Vagina (tissue), 2 donors: ENCODE results near the gene DNAJB8. TPM values are rescaled to one million over a fixed set of nuclear protein-coding genes. Genes with fewer than 3 reads are reported as not detected.

ENCODE experiments used
- DNase-seq, 2 donors: peaks; one replicate each; pipeline ENCODE4 v3.0.0-alpha.2; 2017; ENCODE audit errors: extremely low spot score in 2 of 2
- H3K27ac ChIP-seq: fragments of 200-600 bp; sonication (generic); one replicate; pipeline ENCODE4 v1.5.1; 2019
- H3K27me3 ChIP-seq: fragments of 200-600 bp; sonication (generic); one replicate; pipeline ENCODE4 v1.5.1; 2019
- H3K36me3 ChIP-seq, 2 donors: fragments of 200-600 bp; sonication (generic); one replicate each; pipeline ENCODE4 v1.5.1; 2017 to 2019
- H3K4me1 ChIP-seq: fragments of 200-600 bp; sonication (generic); one replicate; pipeline ENCODE4 v1.5.1; 2019
- H3K4me3 ChIP-seq, 2 donors: fragments of 200-600 bp; sonication (generic); 1 replicate in 1 of 2; 2 replicates in 1 of 2; pipeline ENCODE4 v1.5.1; 2016 to 2019
- H3K9me3 ChIP-seq: fragments of 200-600 bp; sonication (generic); one replicate; pipeline ENCODE4 v1.5.1; 2019
- POLR2A ChIP-seq, 2 donors: fragments of 450-650 bp; IDR thresholded peaks; one replicate each; pipeline ENCODE4 v1.6.1; 2017; ENCODE audit warnings: antibody characterized with exemption in 2 of 2, mild to moderate bottlenecking in 2 of 2, moderate library complexity in 2 of 2
- POLR2AphosphoS5 ChIP-seq, 2 donors: sonication (generic); formaldehyde crosslinking; IDR thresholded peaks; one replicate each; pipeline ENCODE4 v1.9.0; 2017; ENCODE audit warnings: antibody characterized with exemption in 2 of 2, mild to moderate bottlenecking in 2 of 2, low read depth in 1 of 2; ENCODE audit not compliant: insufficient read depth in 1 of 2
- intact Hi-C: fragments of 100-400 bp; cut with DNase I; formaldehyde crosslinking; loops from one replicate; pipeline ENCODE4 v1.15.1; 2023
- total RNA-seq: library from RNA; depleted of rRNA; stranded (reverse); fragments of >200 nt; gene quantifications from one replicate; pipeline ENCODE4 v1.2.3, GENCODE V29; 2016
- TF ChIP-seq, protein P1 (sequence below), 3 experiments: fragments of 450-650 bp in 2 of 3; fragments of 200-600 bp in 1 of 3; sonication (generic) in 1 of 3; IDR thresholded peaks; one replicate each; pipeline ENCODE4 v1.5.1; 2017 to 2019; ENCODE audit warnings: antibody characterized with exemption in 3 of 3, mild to moderate bottlenecking in 2 of 3, moderate library complexity in 2 of 3

The DNAJB8 gene
- total RNA-seq, 1 donor from 2014 or later = not detected

DNA sequence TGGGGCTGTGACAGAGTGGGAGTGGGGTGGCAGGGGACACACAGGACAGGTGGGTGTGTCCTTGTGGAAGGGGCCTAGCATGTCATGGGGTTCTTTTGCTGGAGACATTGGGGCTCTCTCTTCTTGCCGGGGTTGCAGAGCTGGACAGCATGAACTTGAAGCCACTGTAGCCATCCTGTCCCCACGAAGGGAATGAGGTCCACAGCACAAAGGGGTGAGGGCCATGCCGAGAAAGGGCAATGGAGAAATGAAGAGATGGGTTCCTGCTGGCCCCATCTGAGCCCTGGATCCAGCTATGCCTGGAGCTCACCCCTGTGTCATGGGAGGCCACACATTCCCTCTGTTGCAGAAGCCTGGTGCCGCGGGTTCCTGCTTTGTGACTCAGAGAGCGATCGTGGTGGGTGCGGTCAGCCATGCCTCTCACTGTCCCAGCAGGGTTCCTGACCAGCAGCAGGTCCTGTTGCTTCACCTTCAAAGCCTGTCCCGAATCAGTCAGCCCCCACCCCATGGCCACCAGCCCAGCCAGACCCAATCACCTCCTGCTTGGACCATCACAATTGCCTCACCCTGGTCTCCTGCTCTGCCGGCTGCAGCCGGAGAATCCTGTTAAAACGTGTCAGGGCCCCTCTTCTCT lies 50.0 kb downstream of the DNAJB8 start:
- H3K4me1 ChIP-seq = no peaks in the 10 kb centered on the region
- H3K27ac ChIP-seq = no peak overlapping the region
- no peak overlapping the region for H3K4me3 ChIP-seq
- no peak for DNase-seq
- no peaks in the 10 kb centered on the region for H3K36me3 ChIP-seq
- TF ChIP-seq, protein P1, sequence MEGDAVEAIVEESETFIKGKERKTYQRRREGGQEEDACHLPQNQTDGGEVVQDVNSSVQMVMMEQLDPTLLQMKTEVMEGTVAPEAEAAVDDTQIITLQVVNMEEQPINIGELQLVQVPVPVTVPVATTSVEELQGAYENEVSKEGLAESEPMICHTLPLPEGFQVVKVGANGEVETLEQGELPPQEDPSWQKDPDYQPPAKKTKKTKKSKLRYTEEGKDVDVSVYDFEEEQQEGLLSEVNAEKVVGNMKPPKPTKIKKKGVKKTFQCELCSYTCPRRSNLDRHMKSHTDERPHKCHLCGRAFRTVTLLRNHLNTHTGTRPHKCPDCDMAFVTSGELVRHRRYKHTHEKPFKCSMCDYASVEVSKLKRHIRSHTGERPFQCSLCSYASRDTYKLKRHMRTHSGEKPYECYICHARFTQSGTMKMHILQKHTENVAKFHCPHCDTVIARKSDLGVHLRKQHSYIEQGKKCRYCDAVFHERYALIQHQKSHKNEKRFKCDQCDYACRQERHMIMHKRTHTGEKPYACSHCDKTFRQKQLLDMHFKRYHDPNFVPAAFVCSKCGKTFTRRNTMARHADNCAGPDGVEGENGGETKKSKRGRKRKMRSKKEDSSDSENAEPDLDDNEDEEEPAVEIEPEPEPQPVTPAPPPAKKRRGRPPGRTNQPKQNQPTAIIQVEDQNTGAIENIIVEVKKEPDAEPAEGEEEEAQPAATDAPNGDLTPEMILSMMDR (IDR thresholded peaks at IDR 0.05) = no peak
- TF ChIP-seq POLR2AphosphoS5 (IDR thresholded peaks at IDR 0.05; ENCODE audit: insufficient read depth in 1 of 2, low read depth in 1 of 2) = no peak
- TF ChIP-seq POLR2A (IDR thresholded peaks at IDR 0.05) = no peak
- H3K27me3 ChIP-seq = no peaks in the 10 kb centered on the region
- intact Hi-C loops = loop anchor here (5.0 kb wide), 1 partner anchor 86 kb away; no protein-coding TSS in a partner anchor
- H3K9me3 ChIP-seq = no peaks in the 10 kb centered on the region

DNA sequence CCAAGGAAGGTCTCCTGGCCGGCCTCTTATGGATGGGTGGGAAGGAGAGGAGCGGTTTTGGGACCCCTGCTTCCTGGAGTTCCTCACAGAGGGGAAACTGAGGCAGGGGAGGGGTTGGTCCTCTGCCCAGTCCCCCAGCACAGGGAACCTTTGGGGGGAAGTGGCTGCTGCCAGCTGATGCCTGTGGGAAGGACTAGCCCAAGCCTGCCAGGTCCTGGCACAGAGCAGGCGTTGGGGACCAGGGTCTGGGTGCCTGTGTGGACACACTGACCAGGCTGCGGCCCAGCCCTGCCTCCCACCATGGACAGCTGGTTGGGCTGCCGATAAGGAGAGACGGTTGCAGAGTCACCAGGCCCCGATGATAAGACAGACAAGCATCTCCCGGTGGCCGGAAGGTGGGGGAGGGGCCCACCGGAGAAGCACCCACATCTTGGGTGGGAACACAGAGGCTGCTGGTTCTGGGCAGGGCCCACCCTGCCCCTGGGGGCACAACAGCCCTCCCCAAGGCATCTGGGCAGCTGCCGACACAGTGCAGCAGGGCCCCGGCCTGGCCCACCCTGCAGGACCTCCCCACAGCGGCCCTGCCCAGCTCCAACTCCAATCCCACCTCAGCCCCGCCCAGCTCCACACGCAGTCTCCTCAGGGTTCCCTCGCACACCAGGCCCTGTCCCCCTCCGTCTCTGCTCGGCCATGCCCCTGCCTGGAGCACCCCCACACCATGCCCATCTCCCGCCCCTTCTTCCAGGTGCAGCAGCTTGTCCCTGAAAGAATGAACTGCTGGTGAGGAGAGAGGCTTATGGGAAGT lies 50.7 kb downstream of the DNAJB8 start:
- Histone ChIP-seq H3K27ac (no peak overlapping the region), H3K36me3 (no peaks in the 10 kb centered on the region), H3K4me1 (no peaks in the 10 kb centered on the region), H3K9me3 (no peaks in the 10 kb centered on the region), H3K4me3 (no peak overlapping the region), H3K27me3 (no peaks in the 10 kb centered on the region)
- intact Hi-C loops = loop anchor here (5.0 kb wide), 1 partner anchor 86 kb away; no protein-coding TSS in a partner anchor
- no peak for DNase-seq
- TF ChIP-seq POLR2A (IDR thresholded peaks at IDR 0.05) (no peak), POLR2AphosphoS5 (IDR thresholded peaks at IDR 0.05; ENCODE audit: insufficient read depth in 1 of 2, low read depth in 1 of 2) (no peak)
- TF ChIP-seq, protein P1 (IDR thresholded peaks at IDR 0.05) = no peak

DNA sequence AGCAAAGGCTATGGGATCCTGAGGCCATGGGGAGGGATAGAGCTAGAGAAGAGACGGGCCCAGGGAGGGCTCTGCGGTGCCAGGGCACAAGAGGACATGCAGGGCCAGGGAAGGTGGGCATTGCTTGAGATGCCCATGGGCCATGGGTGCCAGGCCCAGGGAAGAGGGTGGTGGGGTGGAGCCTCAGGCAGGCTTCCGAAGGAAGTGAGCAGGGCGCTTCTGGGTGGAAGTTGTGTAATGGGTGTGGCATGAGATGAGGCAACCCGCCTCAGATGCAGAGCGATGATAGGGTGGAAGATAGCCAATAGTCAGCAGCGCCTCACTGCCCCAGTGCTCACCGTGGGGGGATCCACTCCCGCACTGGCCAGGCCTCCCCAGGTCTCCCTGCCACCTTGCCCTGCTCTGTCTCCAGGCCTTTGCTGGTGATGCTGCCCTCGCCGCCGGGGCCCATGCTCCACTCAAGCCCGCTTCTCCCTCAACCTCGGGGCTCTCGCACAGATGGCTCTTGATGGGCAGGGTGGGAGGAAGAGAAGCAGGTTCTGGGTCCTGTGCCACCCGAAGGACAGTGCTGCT lies 51.4 kb downstream of the DNAJB8 start:
- no peak for DNase-seq
- H3K9me3 ChIP-seq = no peaks in the 10 kb centered on the region
- intact Hi-C loops = loop anchor here (5.0 kb wide), 1 partner anchor 87 kb away; no protein-coding TSS in a partner anchor
- no peak overlapping the region for H3K27ac ChIP-seq
- TF ChIP-seq POLR2AphosphoS5 (IDR thresholded peaks at IDR 0.05; ENCODE audit: insufficient read depth in 1 of 2, low read depth in 1 of 2) = no peak
- TF ChIP-seq POLR2A (IDR thresholded peaks at IDR 0.05) = no peak
- TF ChIP-seq, protein P1 (IDR thresholded peaks at IDR 0.05) = no peak
- no peak overlapping the region for H3K4me3 ChIP-seq
- no peaks in the 10 kb centered on the region for H3K4me1 ChIP-seq
- H3K36me3 ChIP-seq = no peaks in the 10 kb centered on the region
- H3K27me3 ChIP-seq = no peaks in the 10 kb centered on the region

DNA sequence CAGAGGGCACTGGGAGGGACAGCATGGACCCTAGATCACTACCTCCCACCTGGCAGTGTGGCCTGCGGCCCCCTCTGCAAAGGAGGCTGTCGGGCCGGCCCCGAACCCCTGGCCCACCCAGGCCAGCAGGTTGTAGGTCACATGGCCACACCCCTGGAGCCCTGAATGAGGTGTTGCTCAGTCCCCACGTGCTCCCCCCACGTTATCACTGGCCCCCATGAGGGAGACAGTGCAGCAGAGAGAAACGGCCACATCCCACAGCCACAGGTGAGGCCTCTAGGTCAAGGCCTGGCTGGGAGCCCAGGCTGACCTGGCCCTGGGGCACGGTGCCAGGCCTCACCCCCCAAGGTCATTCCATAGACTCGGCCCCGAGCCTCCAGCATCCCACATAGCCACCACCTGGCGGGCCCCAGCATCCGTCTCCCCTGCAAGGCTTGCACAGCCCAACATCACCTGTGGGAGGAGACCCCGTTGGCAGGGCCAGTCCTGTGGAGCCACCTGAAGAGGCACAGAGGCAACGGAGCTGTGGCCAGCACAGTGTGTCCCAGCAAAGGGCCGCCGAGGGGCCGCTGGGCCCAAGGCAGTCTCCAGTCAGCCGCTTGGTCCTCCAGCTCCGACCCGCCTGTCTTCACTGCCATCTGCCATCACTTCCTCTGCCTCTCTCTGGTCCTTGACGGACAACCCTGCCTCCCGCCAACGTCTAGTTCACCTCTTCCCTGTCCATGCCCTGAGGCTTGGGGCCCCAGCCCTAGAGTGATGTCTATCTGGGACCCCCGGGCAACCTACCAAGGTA lies 53.1 kb downstream of the DNAJB8 start:
- TF ChIP-seq POLR2AphosphoS5 (IDR thresholded peaks at IDR 0.05; ENCODE audit: insufficient read depth in 1 of 2, low read depth in 1 of 2) (no peak), POLR2A (IDR thresholded peaks at IDR 0.05) (no peak)
- TF ChIP-seq, protein P1 (IDR thresholded peaks at IDR 0.05) = no peak

More for the DNA sequence above, 53.1 kb downstream of the DNAJB8 start:
- Histone ChIP-seq H3K27ac (no peak overlapping the region), H3K27me3 (no peaks in the 10 kb centered on the region), H3K36me3 (no peaks in the 10 kb centered on the region), H3K4me3 (no peak overlapping the region), H3K4me1 (no peaks in the 10 kb centered on the region), H3K9me3 (no peaks in the 10 kb centered on the region)
- DNase-seq = no peak
- intact Hi-C loops = no loop called here
